GM12892 (cell line): ENCODE data around the gene MYH9.

Experiments
- DNase-seq: peaks from one replicate; pipeline ENCODE4 v3.0.0; 2011; ENCODE audit not compliant: insufficient read length
- FAIRE-seq: peaks from 2 replicates; lab custom pipeline; 2011; peaks lifted over from hg19 to GRCh38; lab: Jason Lieb, UNC
- POLR2A ChIP-seq: IDR thresholded peaks from 2 replicates; pipeline ENCODE4 v1.6.1; 2011; ENCODE audit warnings: low read depth, low read length, control low read depth
- POLR2AphosphoS5 ChIP-seq: IDR thresholded peaks from 2 replicates; pipeline ENCODE4 v1.6.1; 2011; ENCODE audit warnings: low read depth, low read length, control low read depth
- TAF1 ChIP-seq: IDR thresholded peaks from 2 replicates; pipeline ENCODE4 v1.6.1; 2011; ENCODE audit warnings: low read depth, mild to moderate bottlenecking, control low read depth, low read length, borderline replicate concordance

The MYH9 gene

GRCh38 chr22:36336246-36337182, 51.3 kb downstream of the MYH9 start:
- FAIRE-seq (peak; percentile 58), DNase-seq (no peak)
- TF ChIP-seq POLR2A (no peak), POLR2AphosphoS5 (no peak), TAF1 (no peak)

GRCh38 chr22:36335621-36336020, 52.1 kb downstream of the MYH9 start:
- FAIRE-seq (no peak), DNase-seq (no peak)
- TF ChIP-seq POLR2AphosphoS5 (no peak), TAF1 (no peak), POLR2A (no peak)

GRCh38 chr22:36334821-36335603, 52.8 kb downstream of the MYH9 start:
- no peak for DNase-seq
- TF ChIP-seq TAF1 (no peak), POLR2AphosphoS5 (no peak), POLR2A (peak; percentile 46; the same call in 1 of the 2 replicates)
- FAIRE-seq, result peak; percentile 76

GRCh38 chr22:36334081-36334820, 53.5 kb downstream of the MYH9 start:
- no peak for TF ChIP-seq TAF1
- TF ChIP-seq POLR2AphosphoS5, result peak; percentile 64; the same call in 1 of the 2 replicates
- peak; percentile 24; the same call in 1 of the 2 replicates for TF ChIP-seq POLR2A
- DNase-seq (no peak), FAIRE-seq (no peak)

- DNase-seq, result no peak
- TF ChIP-seq TAF1 (no peak), POLR2A (no peak), POLR2AphosphoS5 (no peak)
- FAIRE-seq, result no peak
These were observed 54.1 kb downstream of the MYH9 start for GRCh38 chr22:36333644-36334043.

- TF ChIP-seq TAF1 (no peak), POLR2AphosphoS5 (peak; percentile 73), POLR2A (peak; percentile 57)
- FAIRE-seq, result peak; percentile 61
- peak; percentile 46 for DNase-seq
These were observed 55.0 kb downstream of the MYH9 start for GRCh38 chr22:36332623-36333332.

GRCh38 chr22:36331912-36332622, 55.7 kb downstream of the MYH9 start:
- peak; percentile 40 for DNase-seq
- TF ChIP-seq POLR2AphosphoS5 (peak; percentile 88), TAF1 (no peak), POLR2A (peak; percentile 82)
- peak; percentile 72 for FAIRE-seq

GRCh38 chr22:36331306-36331911, 56.4 kb downstream of the MYH9 start:
- peak; percentile 58 for TF ChIP-seq POLR2AphosphoS5
- TF ChIP-seq TAF1, result peak; percentile 58; the same call in 1 of the 2 replicates
- peak; percentile 75 for TF ChIP-seq POLR2A
- DNase-seq, result peak; percentile 73
- FAIRE-seq, result peak; percentile 94

GRCh38 chr22:36330655-36331305, 57.0 kb downstream of the MYH9 start:
- FAIRE-seq, result no peak
- DNase-seq, result no peak

GRCh38 chr22:36330127-36330526, 57.6 kb downstream of the MYH9 start:
- FAIRE-seq (no peak), DNase-seq (no peak)
- TF ChIP-seq POLR2AphosphoS5, result no peak
- TF ChIP-seq POLR2A, result no peak
- TF ChIP-seq TAF1, result no peak

More at GRCh38 chr22:36330655-36331305, 57.0 kb downstream of the MYH9 start:
- TF ChIP-seq POLR2A (peak; percentile 44), TAF1 (no peak)
